Cardiac fibroblast (primary cell): ENCODE data around the gene LMAN2.
A peak's percentile ranks its signal among the peaks of the same experiment; 100 is the strongest.

Source experiments
- DNase-seq, 2 donors: peaks; one replicate each; pipeline versions ENCODE4 v3.0.0 to v3.0.0-alpha.2; 2010; ENCODE audit warnings: low read depth in 2 of 2
- H3K4me3 ChIP-seq, 2 donors: replicated peaks in 1 of 2; 1 replicate in 1 of 2; 2 replicates in 1 of 2; pipeline ENCODE4 v1.5.1; 2011; ENCODE audit warnings: low read depth in 2 of 2, low read length in 2 of 2, mild to moderate bottlenecking in 2 of 2, moderate library complexity in 1 of 2
- TF ChIP-seq, protein P1 (sequence below): IDR thresholded peaks from one replicate; pipeline ENCODE4 v1.5.1; 2011; ENCODE audit warnings: low read depth, mild to moderate bottlenecking, low read length, inconsistent platforms

The LMAN2 gene

DNA sequence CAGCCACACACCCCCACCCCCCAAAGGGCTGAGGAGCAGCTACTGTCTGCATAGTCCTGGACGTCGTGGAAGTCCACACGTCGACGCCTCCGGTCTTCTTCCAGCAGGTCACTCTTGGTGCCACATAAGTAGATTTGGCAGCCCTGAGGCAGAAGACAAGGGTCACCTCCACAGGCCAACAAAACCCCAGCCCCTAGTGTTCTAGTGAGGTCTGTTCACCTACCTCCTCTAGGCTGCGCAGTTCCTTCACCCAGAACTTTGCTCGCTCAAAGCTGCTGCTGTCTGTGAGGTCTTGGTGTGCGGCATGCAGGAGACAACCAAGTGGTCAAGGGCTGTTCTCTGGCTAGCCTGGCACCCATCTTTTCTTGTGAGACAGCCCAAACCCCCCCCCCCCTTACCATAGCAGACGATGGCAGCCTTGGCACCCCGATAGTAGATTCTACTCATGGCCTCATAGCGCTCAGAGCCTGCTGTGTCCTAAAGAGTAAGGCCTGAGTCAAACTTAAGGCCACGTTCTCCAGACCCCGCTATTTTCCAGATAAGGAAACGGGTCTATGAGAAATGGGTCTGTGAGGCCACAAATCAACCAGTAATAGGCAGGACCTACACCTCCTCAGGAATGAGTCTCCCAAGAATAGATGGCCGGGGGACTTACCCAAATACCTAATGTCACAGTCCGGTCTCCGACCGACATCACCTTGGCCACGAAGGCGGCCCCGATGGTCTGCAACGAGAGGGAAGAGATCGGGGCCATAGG, 48.9 kb downstream of the LMAN2 start:
- TF ChIP-seq, protein P1, sequence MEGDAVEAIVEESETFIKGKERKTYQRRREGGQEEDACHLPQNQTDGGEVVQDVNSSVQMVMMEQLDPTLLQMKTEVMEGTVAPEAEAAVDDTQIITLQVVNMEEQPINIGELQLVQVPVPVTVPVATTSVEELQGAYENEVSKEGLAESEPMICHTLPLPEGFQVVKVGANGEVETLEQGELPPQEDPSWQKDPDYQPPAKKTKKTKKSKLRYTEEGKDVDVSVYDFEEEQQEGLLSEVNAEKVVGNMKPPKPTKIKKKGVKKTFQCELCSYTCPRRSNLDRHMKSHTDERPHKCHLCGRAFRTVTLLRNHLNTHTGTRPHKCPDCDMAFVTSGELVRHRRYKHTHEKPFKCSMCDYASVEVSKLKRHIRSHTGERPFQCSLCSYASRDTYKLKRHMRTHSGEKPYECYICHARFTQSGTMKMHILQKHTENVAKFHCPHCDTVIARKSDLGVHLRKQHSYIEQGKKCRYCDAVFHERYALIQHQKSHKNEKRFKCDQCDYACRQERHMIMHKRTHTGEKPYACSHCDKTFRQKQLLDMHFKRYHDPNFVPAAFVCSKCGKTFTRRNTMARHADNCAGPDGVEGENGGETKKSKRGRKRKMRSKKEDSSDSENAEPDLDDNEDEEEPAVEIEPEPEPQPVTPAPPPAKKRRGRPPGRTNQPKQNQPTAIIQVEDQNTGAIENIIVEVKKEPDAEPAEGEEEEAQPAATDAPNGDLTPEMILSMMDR, result peak; percentile 8
- DNase-seq, result peak in 1 of 2 donors; percentile 17
- H3K4me3 ChIP-seq, result peak overlapping the region; percentile 92 to 97

DNA sequence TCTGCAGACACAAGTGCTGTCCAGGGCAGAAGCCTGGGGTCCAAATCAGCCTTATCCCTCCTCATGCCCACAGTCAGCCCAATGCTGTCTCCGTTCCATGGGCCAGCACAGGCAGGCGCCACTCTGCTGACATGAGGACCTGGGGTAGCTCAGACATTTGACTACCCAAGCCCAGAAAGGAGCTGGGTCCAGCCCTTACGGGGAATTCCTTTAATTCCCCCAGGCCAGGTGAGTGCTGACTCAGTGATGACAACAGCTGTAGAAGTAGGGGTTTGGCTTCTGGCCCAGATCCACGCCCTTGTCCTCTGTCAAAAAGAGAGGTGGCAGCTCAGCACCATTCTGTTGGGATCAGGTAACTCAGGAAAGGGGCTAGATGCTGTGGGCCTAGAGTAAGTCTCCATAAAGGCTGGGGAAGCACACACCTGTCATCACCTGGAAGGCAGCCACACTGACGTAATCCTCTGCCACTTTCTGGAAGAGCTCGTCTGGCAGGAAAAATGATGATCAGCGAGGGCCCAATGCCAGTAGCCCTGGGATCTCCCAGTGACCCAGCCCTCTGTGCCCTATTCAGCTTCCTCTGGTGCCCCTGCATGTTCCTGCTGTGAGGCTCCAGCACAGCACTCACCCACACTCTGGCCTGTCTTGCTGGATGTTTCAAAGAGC, 49.8 kb downstream of the LMAN2 start:
- DNase-seq, result no peak
- H3K4me3 ChIP-seq, result no peak overlapping the region
- TF ChIP-seq, protein P1, result no peak

DNA sequence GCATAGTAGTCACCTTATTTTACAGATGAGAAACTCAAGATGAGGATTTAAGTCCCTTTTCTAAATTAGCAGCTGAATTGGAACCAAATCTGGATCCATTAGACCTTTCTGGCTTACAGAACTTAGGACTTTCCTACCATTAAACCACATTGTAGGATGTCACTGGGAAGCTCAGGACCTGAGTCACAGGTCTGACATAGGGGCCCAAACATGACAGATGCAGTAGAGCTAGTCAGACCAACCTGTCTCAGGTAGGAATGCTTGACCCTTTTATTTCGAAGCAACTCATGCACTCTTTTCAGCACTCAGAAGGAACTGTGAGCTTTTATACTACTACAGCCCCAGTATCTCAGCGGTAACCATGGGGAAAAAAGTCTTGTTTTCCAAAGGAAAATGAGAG, 50.5 kb downstream of the LMAN2 start:
- DNase-seq, result no peak
- TF ChIP-seq, protein P1, result no peak
- H3K4me3 ChIP-seq, result no peak overlapping the region

DNA sequence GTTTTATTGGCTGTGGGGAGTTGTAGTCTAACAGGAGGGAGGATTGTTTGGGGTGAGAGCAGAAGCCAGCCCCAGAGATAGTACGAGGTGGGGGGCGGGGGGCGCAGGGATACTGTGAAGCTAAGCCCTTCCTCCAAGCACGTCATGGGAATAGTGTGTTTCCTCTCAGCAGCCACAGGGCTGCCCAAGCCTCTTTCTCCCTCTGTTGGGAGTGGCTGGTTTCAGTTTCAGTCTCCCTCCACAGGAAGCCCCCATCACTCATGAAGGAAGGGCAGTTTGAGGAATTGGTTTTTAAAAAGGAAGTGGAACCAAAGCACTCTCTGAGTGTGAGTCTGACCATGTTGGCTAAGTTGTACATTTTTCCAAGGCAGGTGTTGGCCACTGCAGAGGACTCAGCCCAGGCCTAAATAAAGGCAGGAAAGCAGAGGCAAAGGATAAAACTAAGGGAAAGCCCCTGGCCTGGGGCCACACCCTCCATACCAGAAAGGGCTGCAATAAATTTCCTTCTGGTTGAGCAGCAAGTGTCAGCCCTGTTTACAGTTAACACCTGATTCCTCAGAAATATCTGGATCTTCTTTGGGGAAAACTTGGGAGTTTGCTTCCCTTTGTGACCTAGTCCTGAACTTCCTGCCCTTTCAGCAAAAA, 51.1 kb downstream of the LMAN2 start:
- no peak overlapping the region for H3K4me3 ChIP-seq
- peak; percentile 67 to 79 for DNase-seq
- TF ChIP-seq, protein P1, result peak; percentile 21

DNA sequence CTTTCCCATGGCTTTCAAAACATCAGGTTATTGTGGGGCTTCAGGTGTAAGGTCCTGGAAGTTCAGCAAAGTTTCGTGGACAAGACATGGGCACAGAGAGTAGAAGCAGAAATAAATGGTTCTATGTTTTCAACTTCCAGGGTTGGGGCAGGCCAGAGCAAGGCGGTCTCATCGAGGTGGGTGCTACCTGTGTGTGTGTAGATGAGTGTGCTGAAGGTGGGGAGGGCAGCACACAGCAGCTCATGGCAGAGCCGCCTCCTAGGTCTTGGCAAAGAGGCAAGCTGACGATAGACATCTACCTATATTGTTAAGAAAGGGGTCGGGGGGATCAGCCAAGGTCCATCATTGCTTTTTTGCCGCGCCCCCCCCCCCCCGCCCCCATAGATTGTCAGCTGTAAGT, 51.8 kb downstream of the LMAN2 start:
- no peak overlapping the region for H3K4me3 ChIP-seq
- TF ChIP-seq, protein P1, result no peak
- no peak for DNase-seq

DNA sequence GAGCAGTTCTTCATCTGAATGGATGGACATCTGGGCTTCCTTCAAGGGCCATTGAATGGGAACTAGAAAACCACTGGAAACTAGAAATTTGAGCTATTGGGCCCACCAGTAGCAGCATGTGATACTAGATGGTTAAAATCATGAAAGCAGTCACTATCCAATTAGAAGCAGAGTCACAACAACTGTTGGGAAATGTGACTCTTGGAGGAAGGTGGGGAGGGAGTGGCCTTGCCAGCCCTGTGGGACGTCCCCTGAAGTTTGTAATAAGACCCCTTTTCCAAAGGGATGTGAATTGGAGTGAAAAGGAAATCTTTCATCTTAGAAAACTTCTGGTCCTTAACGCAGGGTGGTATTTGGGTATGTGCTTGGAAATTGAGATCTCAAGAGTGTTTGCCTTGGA, 53.5 kb downstream of the LMAN2 start:
- TF ChIP-seq, protein P1, result no peak
- no peak overlapping the region for H3K4me3 ChIP-seq
- DNase-seq, result no peak
